H1 (cell line): ENCODE measurements around the gene ASTN1. TPM values are rescaled to one million over a fixed set of nuclear protein-coding genes. Genes with fewer than 3 reads are reported as not detected.

ENCODE experiments used
- CTCF ChIA-PET: fragments of 300-600 bp; sonication (Branson Sonifier 250); formaldehyde crosslinking; loops from one replicate; lab custom pipeline; 2021; ENCODE audit not compliant: partially characterized antibody; lab: Charles Lee
- POLR2A ChIA-PET: fragments of 300-600 bp; sonication (Branson Sonifier 250); formaldehyde crosslinking; loops from one replicate; lab custom pipeline; 2021; ENCODE audit warnings: inconsistent platforms; ENCODE audit not compliant: partially characterized antibody; lab: Charles Lee
- DNase-seq, 2 experiments: peaks; one replicate each; pipeline versions ENCODE4 v3.0.0 to v3.0.0-alpha.2; 2010 to 2022; ENCODE audit warnings: low spot score in 2 of 2, low read depth in 1 of 2, mixed read lengths in 1 of 2
- FAIRE-seq: peaks from 2 replicates; lab custom pipeline; 2011; peaks lifted over from hg19 to GRCh38; lab: Jason Lieb, UNC
- H2AFZ ChIP-seq: 2 replicates; pipeline ENCODE4 v1.8.1; 2012; ENCODE audit warnings: low read length, inconsistent platforms
- H2AK5ac ChIP-seq: 2 replicates; pipeline ENCODE4 v1.6.1; 2013; ENCODE audit warnings: low read depth, low read length
- H2BK120ac ChIP-seq: replicated peaks from 2 replicates; pipeline ENCODE3; 2013; ENCODE audit warnings: low read depth, low read length, inconsistent platforms
- H2BK12ac ChIP-seq: 2 replicates; pipeline ENCODE4 v1.6.1; 2013; ENCODE audit warnings: low read depth, low read length
- H2BK15ac ChIP-seq: 2 replicates; pipeline ENCODE4 v1.6.1; 2013; ENCODE audit warnings: low read length
- H2BK20ac ChIP-seq: 2 replicates; pipeline ENCODE4 v1.6.1; 2013; ENCODE audit warnings: low read length
- H2BK5ac ChIP-seq: 2 replicates; pipeline ENCODE4 v1.6.1; 2013; ENCODE audit warnings: low read depth, low read length
- H3K14ac ChIP-seq: 2 replicates; pipeline ENCODE4 v1.6.1; 2013; ENCODE audit warnings: inconsistent platforms; ENCODE audit not compliant: insufficient read length
- H3K18ac ChIP-seq: 2 replicates; pipeline ENCODE4 v1.6.1; 2013; ENCODE audit warnings: low read length; ENCODE audit errors: extremely low read depth
- H3K23ac ChIP-seq: 2 replicates; pipeline ENCODE4 v1.6.1; 2013; ENCODE audit warnings: inconsistent platforms; ENCODE audit not compliant: insufficient read length
- H3K23me2 ChIP-seq: 2 replicates; pipeline ENCODE4 v1.6.1; 2013; ENCODE audit warnings: low read depth, low read length
- H3K27ac ChIP-seq: 2 replicates; pipeline ENCODE4 v1.6.1; 2011; ENCODE audit warnings: low read depth, low read length, inconsistent platforms
- H3K27me3 ChIP-seq, 4 experiments: replicated peaks in 1 of 4; 1 replicate in 1 of 4; 2 replicates in 3 of 4; pipeline versions ENCODE4 v1.6.1 to v1.8.1; 2011 to 2013; ENCODE audit warnings: low read length in 3 of 4, mild to moderate bottlenecking in 3 of 4, inconsistent platforms in 2 of 4, mixed read lengths in 2 of 4, moderate library complexity in 1 of 4; ENCODE audit not compliant: control insufficient read depth in 3 of 4, insufficient read depth in 3 of 4; ENCODE audit errors: extremely low read depth in 1 of 4
- H3K36me3 ChIP-seq, 4 experiments: 2 replicates each; pipeline versions ENCODE4 v1.6.1 to v1.8.1; 2011 to 2013; ENCODE audit warnings: mild to moderate bottlenecking in 4 of 4, low read length in 3 of 4, moderate library complexity in 2 of 4, control low read depth in 1 of 4, inconsistent platforms in 1 of 4; ENCODE audit not compliant: insufficient read depth in 4 of 4, control insufficient read depth in 2 of 4
- H3K4ac ChIP-seq: replicated peaks from 2 replicates; pipeline ENCODE3; 2013; ENCODE audit warnings: low read length, low read depth, mixed read lengths, inconsistent platforms; ENCODE audit not compliant: insufficient read length
- H3K4me1 ChIP-seq, 4 experiments: replicated peaks in 1 of 4; 1 replicate in 1 of 4; 2 replicates in 3 of 4; pipeline versions ENCODE4 v1.6.1 to v1.8.1; 2011 to 2013; ENCODE audit warnings: low read length in 3 of 4, inconsistent platforms in 2 of 4, mixed read lengths in 1 of 4; ENCODE audit not compliant: insufficient read depth in 4 of 4, control insufficient read depth in 3 of 4
- H3K4me2 ChIP-seq, 2 experiments: 2 replicates each; pipeline versions ENCODE4 v1.6.1 to v1.8.1; 2011 to 2013; ENCODE audit warnings: low read depth in 2 of 2, low read length in 2 of 2, control low read depth in 1 of 2, inconsistent platforms in 1 of 2, mild to moderate bottlenecking in 1 of 2; ENCODE audit not compliant: insufficient read depth in 1 of 2
- H3K4me3 ChIP-seq, 4 experiments: fragments of 200-600, 300-600 bp in 1 of 4; sonication (generic), shearing (Covaris generic), sonication (Bioruptor Twin) in 1 of 4; 2 replicates each; pipeline versions ENCODE4 v1.5.1 to v1.8.1; 2011 to 2016; ENCODE audit warnings: low read length in 4 of 4, low read depth in 3 of 4, control low read depth in 2 of 4, inconsistent platforms in 2 of 4, mild to moderate bottlenecking in 2 of 4, mixed read lengths in 1 of 4, moderate library complexity in 1 of 4; ENCODE audit not compliant: insufficient read depth in 2 of 4; ENCODE audit errors: extremely low read depth in 1 of 4
- H3K56ac ChIP-seq: replicated peaks from 2 replicates; pipeline ENCODE3; 2013; ENCODE audit warnings: low read depth, mild to moderate bottlenecking, mixed read lengths, low read length, inconsistent platforms; ENCODE audit not compliant: insufficient read length
- H3K79me1 ChIP-seq: 2 replicates; pipeline ENCODE4 v1.6.1; 2013; ENCODE audit warnings: low read depth, low read length, control low read depth
- H3K79me2 ChIP-seq, 2 experiments: 2 replicates each; pipeline versions ENCODE4 v1.6.1 to v1.8.1; 2012 to 2013; ENCODE audit warnings: low read length in 2 of 2, mild to moderate bottlenecking in 2 of 2, inconsistent platforms in 1 of 2; ENCODE audit not compliant: insufficient read depth in 2 of 2, control insufficient read depth in 1 of 2
- H3K9ac ChIP-seq, 4 experiments: replicated peaks in 1 of 4; 1 replicate in 1 of 4; 2 replicates in 3 of 4; pipeline versions ENCODE4 v1.6.1 to v1.8.1; 2011 to 2013; ENCODE audit warnings: low read depth in 3 of 4, low read length in 3 of 4, control low read depth in 2 of 4, mild to moderate bottlenecking in 2 of 4, moderate library complexity in 2 of 4, inconsistent platforms in 1 of 4; ENCODE audit errors: extremely low read depth in 1 of 4
- H3K9me3 ChIP-seq, 2 experiments: 2 replicates each; pipeline versions ENCODE4 v1.6.1 to v1.8.1; 2012 to 2013; ENCODE audit warnings: mild to moderate bottlenecking in 2 of 2, moderate library complexity in 2 of 2, control low read depth in 1 of 2, inconsistent platforms in 1 of 2, low read depth in 1 of 2, low read length in 1 of 2, mixed read lengths in 1 of 2; ENCODE audit not compliant: insufficient read depth in 2 of 2
- H4K20me1 ChIP-seq, 2 experiments: replicated peaks in 1 of 2; 2 replicates each; pipeline versions ENCODE3 to v1.8.1; 2011 to 2013; ENCODE audit warnings: inconsistent platforms in 2 of 2, low read length in 2 of 2, mild to moderate bottlenecking in 1 of 2; ENCODE audit not compliant: insufficient read depth in 2 of 2, control insufficient read depth in 1 of 2
- H4K5ac ChIP-seq: 2 replicates; pipeline ENCODE4 v1.6.1; 2013; ENCODE audit warnings: low read length, low read depth, mixed read lengths, inconsistent platforms; ENCODE audit not compliant: insufficient read length
- H4K8ac ChIP-seq: 2 replicates; pipeline ENCODE4 v1.8.0; 2013; ENCODE audit warnings: mild to moderate bottlenecking, moderate library complexity, low read length, inconsistent platforms; ENCODE audit not compliant: insufficient read depth; ENCODE audit errors: extremely low read depth
- H4K91ac ChIP-seq: replicated peaks from 2 replicates; pipeline ENCODE3; 2013; ENCODE audit warnings: low read length, mixed read lengths, inconsistent platforms; ENCODE audit not compliant: insufficient read length
- CBX5 ChIP-seq: fragments of 300-800, 300-1000 bp; sonication (generic); IDR thresholded peaks from 2 replicates; pipeline ENCODE4 v1.7.1; 2016; ENCODE audit warnings: antibody characterized with exemption, low read length, low read depth
- CREB1 ChIP-seq: IDR thresholded peaks from 2 replicates; pipeline ENCODE4 v1.6.1; 2012; ENCODE audit warnings: inconsistent platforms
- FOSL1 ChIP-seq: IDR thresholded peaks from 2 replicates; pipeline ENCODE4 v1.6.1; 2011; ENCODE audit warnings: mild to moderate bottlenecking, low read depth, low read length, moderate library complexity; ENCODE audit not compliant: insufficient read depth
- NANOG ChIP-seq: IDR thresholded peaks from 2 replicates; pipeline ENCODE4 v1.6.1; 2011; ENCODE audit warnings: low read length, low read depth, mild to moderate bottlenecking, inconsistent platforms; ENCODE audit not compliant: insufficient read depth, poor library complexity, severe bottlenecking
- NRF1 ChIP-seq: IDR thresholded peaks from 2 replicates; pipeline ENCODE4 v1.6.1; 2011; ENCODE audit warnings: mild to moderate bottlenecking, low read depth, low read length, improper control_type of control experiment
- POLR2A ChIP-seq, 2 experiments: IDR thresholded peaks; 1 replicate in 1 of 2; 2 replicates in 1 of 2; pipeline ENCODE4 v1.6.1; 2011; ENCODE audit warnings: low read depth in 2 of 2, low read length in 2 of 2, mild to moderate bottlenecking in 2 of 2; ENCODE audit errors: control extremely low read depth in 1 of 2
- RAD21 ChIP-seq, 2 experiments: IDR thresholded peaks in 1 of 2; conservative IDR thresholded peaks in 1 of 2; 2 replicates each; pipeline ENCODE4 v1.6.1; 2011; ENCODE audit warnings: low read depth in 2 of 2, low read length in 2 of 2, improper control_type of control experiment in 1 of 2, inconsistent platforms in 1 of 2, mild to moderate bottlenecking in 1 of 2, moderate library complexity in 1 of 2
- RNF2 ChIP-seq: fragments of 200-900, 300-1000 bp; sonication (generic); IDR thresholded peaks from 2 replicates; pipeline ENCODE4 v1.7.1; 2016; ENCODE audit warnings: borderline replicate concordance, low read depth, mild to moderate bottlenecking, antibody characterized with exemption, low read length; ENCODE audit not compliant: poor library complexity, severe bottlenecking; ENCODE audit errors: missing control alignments
- SIX5 ChIP-seq: IDR thresholded peaks from 2 replicates; pipeline ENCODE4 v1.6.1; 2011; ENCODE audit warnings: mild to moderate bottlenecking, low read depth, low read length
- SRF ChIP-seq: IDR thresholded peaks from 2 replicates; pipeline ENCODE4 v1.6.1; 2011; ENCODE audit warnings: mild to moderate bottlenecking, low read depth, low read length, moderate library complexity
- TBP ChIP-seq: IDR thresholded peaks from 2 replicates; pipeline ENCODE4 v1.6.1; 2011; ENCODE audit warnings: low read depth, low read length, improper control_type of control experiment
- TEAD4 ChIP-seq: IDR thresholded peaks from 2 replicates; pipeline ENCODE4 v1.6.1; 2012; ENCODE audit warnings: low read depth, low read length, inconsistent platforms, mixed read lengths
- WGBS, 2 experiments: shearing (Covaris generic) in 1 of 2; methylation state at CpG; one replicate each; pipeline versions ENCODE4 v1.1.6 to v1.1.7; 2013 to 2015; ENCODE audit warnings: low lambda C conversion rate in 2 of 2, mixed read lengths in 2 of 2, inconsistent platforms in 1 of 2, low coverage in 1 of 2, missing lambda C conversion rate in 1 of 2; ENCODE audit not compliant: insufficient replicate concordance in 2 of 2, insufficient coverage in 1 of 2, insufficient read length in 1 of 2; ENCODE audit errors: extremely low coverage in 1 of 2, missing lambda C conversion rate in 1 of 2; 5-methylcytosine and 5-hydroxymethylcytosine counted together
- polyA plus RNA-seq, 7 experiments: library from polyadenylated mRNA; depleted of rRNA in 3 of 7; stranded (reverse) in 5 of 7; unstranded in 2 of 7; fragments of >200 nt in 5 of 7; fragments of 200-250 nt in 2 of 7; gene quantifications; 1 replicate in 5 of 7; 2 replicates in 1 of 7; 4 replicates in 1 of 7; pipeline versions ENCODE4 v1.2.1 to v1.2.3, GENCODE V29; 2011 to 2013; ENCODE audit warnings: missing spikeins in 2 of 7, mixed read lengths in 2 of 7
- total RNA-seq: library from RNA; stranded (reverse); fragmentation: NEBNext Ultra II Directional; extraction: Animal tissue kit (Norgen Biotek cat#: 25700); gene quantifications from 2 replicates; pipeline ENCODE4 v1.2.1, GENCODE V29; 2021
- TF ChIP-seq, protein P1 (sequence below): IDR thresholded peaks from 2 replicates; pipeline ENCODE4 v1.6.1; 2012; ENCODE audit warnings: inconsistent platforms

ASTN1 gene
- total and polyA plus RNA-seq, 2 of the 8 experiments (the other 6 are each of a cell fraction or from before 2014, with no cell fraction given), result 2.9 to 4.1 TPM

DNA sequence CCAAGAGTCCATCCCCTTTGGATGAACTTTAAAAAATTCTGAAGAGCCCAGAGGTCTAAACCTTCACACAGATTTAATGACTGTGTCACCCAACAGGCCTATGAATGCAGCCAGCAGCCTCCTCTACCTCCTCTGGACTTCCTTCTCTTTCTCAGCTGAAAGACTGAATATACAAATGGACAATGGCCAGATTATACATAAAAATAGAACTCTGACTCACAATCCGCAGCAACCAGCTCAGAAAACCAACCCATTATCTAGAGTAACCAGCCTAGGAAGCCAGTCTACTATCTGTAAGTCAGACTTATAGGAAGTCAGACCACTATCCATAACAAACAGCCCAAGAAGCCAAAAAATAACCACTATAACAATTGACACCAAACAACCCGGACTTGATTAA lies 224.5 kb downstream of the ASTN1 start:
- no peak overlapping the region for H3K4me3 ChIP-seq
- ChIA-PET POLR2A (no interaction called here), CTCF (interaction anchor here (1.4 to 23.5 kb wide), 3 partner anchors 10 to 41 kb away, joined by 3 to 279 read pairs (median 203); no protein-coding TSS in a partner anchor)
- TF ChIP-seq TEAD4 (no peak), SIX5 (no peak), CREB1 (no peak), FOSL1 (no peak), NRF1 (no peak), RNF2 (no peak), TBP (no peak), CBX5 (no peak), NANOG (no peak), RAD21 (IDR thresholded peaks at IDR 0.05 in 1 of 2, conservative IDR thresholded peaks at IDR 0.05 in 1 of 2; ENCODE audit: low read depth in 2 of 2, low read length in 2 of 2) (no peak), POLR2A (IDR thresholded peaks at IDR 0.05; ENCODE audit: control extremely low read depth in 1 of 2, low read depth in 2 of 2, low read length in 2 of 2) (no peak), SRF (no peak)
- TF ChIP-seq, protein P1, sequence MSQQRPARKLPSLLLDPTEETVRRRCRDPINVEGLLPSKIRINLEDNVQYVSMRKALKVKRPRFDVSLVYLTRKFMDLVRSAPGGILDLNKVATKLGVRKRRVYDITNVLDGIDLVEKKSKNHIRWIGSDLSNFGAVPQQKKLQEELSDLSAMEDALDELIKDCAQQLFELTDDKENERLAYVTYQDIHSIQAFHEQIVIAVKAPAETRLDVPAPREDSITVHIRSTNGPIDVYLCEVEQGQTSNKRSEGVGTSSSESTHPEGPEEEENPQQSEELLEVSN, result no peak

More for the DNA sequence above, 224.5 kb downstream of the ASTN1 start:
- Histone ChIP-seq H3K4me1 (peaks cover 0 to 4% (median 1%) of the 10 kb centered on the region in 4 experiments; a peak in 1 of 7 replicates), H4K8ac (no peak overlapping the region), H3K36me3 (peaks cover 0 to 3% (median 0%) of the 10 kb centered on the region in 4 experiments; a peak in 1 of 8 replicates), H2BK20ac (no peak overlapping the region), H3K23ac (no peak overlapping the region), H3K14ac (no peak overlapping the region), H2BK5ac (no peak overlapping the region), H3K4ac (no peak overlapping the region), H3K18ac (no peak overlapping the region), H2BK15ac (no peak overlapping the region), H2AFZ (no peak overlapping the region), H3K79me1 (no peaks in the 10 kb centered on the region), H3K27ac (no peak overlapping the region), H3K9me3 (0 out of 4 replicates have a peak, but pooled peaks cover 0 to 2% of the 10 kb centered on the region in 2 experiments), H3K23me2 (no peaks in the 10 kb centered on the region), H4K20me1 (no peaks in the 10 kb centered on the region), H3K4me2 (no peak overlapping the region), H3K56ac (no peak overlapping the region), H4K91ac (no peak overlapping the region), H2BK12ac (no peak overlapping the region), H3K79me2 (no peaks in the 10 kb centered on the region), H4K5ac (no peak overlapping the region), H3K9ac (no peak overlapping the region), H3K27me3 (no peaks in the 10 kb centered on the region), H2BK120ac (no peak overlapping the region), H2AK5ac (no peak overlapping the region)
- DNase-seq, result no peak
- WGBS, 2 experiments, result 88% methylated on average over 2 of the region's 2 CpGs; no CpG with 5 or more reads in 1 of the 2 experiments
- no peak for FAIRE-seq
